Activated CD8-positive, alpha-beta memory T cell treated with anti-CD3 and anti-CD28 coated beads, Interleukin-2, amount 50 U/mL, for 48 hours (primary cell): ENCODE results near the gene RAD54L2.
A peak's percentile ranks its signal among the peaks of the same experiment; 100 is the strongest.
"Not testable (repeated sequence)": the region's sequence is repeated elsewhere in the genome, so short reads cannot be mapped to it uniquely, and the experiment has no call there.

Source experiments
- DNase-seq: peaks from one replicate; pipeline ENCODE4 v3.0.0-alpha.2; 2020

RAD54L2 gene, protein sequence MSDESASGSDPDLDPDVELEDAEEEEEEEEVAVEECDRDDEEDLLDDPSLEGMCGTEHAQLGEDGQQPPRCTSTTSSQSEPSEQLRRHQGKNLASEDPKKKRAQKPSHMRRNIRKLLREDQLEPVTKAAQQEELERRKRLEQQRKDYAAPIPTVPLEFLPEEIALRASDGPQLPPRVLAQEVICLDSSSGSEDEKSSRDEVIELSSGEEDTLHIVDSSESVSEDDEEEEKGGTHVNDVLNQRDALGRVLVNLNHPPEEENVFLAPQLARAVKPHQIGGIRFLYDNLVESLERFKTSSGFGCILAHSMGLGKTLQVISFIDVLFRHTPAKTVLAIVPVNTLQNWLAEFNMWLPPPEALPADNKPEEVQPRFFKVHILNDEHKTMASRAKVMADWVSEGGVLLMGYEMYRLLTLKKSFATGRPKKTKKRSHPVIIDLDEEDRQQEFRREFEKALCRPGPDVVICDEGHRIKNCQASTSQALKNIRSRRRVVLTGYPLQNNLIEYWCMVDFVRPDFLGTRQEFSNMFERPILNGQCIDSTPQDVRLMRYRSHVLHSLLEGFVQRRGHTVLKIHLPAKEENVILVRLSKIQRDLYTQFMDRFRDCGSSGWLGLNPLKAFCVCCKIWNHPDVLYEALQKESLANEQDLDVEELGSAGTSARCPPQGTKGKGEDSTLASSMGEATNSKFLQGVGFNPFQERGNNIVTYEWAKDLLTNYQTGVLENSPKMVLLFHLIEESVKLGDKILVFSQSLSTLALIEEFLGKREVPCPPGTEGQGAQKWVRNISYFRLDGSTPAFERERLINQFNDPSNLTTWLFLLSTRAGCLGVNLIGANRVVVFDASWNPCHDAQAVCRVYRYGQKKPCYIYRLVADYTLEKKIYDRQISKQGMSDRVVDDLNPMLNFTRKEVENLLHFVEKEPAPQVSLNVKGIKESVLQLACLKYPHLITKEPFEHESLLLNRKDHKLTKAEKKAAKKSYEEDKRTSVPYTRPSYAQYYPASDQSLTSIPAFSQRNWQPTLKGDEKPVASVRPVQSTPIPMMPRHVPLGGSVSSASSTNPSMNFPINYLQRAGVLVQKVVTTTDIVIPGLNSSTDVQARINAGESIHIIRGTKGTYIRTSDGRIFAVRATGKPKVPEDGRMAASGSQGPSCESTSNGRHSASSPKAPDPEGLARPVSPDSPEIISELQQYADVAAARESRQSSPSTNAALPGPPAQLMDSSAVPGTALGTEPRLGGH (N-terminal part only)

DNA sequence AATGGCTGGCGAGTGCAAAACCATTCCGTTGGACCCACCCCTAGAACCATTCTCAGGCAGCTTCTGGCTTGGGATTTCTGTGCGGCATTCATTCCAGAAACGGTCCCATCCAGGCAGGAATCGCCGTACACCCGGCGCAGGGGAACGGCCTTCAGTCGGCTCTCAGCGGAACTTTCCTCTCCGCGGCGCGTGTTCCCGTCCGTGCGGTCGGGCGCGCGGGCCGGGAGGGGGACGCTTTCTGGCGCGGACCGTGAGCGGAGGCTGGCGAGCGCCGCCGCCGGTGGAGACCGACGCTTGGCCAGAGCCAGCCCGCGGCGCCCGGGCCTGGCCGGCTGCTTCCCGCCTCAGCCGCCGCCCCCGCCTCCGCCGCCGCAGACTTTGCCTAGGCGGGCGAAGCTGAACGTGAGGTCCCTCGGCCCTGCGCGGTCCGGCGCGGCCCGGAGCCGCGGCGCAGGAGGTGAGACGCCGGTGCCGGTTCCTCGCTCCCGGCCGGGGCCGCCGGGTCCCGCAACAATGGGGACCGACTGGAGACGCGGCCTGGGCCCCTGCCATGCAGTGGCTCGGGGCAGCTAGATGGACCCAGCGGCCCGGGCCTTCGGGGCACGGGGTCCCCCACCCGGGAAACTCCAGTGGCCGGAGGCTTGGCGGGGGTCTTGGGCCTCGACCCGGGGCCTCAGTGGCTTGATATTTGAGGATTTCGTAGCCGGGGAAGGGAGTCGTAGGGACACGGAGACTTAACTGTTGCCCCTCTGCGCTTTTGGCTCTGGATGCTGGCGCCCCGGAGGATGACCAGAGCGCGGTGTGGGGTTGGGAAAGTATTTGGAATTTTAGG lies at the start of gene RAD54L2:
Gene RAD54L2 (plus strand): TSS at position 261 of the 832 bp plus-strand sequence. CDS start 51,702 bp downstream, outside the sequence.
- DNase-seq, result peak; percentile 93

DNA sequence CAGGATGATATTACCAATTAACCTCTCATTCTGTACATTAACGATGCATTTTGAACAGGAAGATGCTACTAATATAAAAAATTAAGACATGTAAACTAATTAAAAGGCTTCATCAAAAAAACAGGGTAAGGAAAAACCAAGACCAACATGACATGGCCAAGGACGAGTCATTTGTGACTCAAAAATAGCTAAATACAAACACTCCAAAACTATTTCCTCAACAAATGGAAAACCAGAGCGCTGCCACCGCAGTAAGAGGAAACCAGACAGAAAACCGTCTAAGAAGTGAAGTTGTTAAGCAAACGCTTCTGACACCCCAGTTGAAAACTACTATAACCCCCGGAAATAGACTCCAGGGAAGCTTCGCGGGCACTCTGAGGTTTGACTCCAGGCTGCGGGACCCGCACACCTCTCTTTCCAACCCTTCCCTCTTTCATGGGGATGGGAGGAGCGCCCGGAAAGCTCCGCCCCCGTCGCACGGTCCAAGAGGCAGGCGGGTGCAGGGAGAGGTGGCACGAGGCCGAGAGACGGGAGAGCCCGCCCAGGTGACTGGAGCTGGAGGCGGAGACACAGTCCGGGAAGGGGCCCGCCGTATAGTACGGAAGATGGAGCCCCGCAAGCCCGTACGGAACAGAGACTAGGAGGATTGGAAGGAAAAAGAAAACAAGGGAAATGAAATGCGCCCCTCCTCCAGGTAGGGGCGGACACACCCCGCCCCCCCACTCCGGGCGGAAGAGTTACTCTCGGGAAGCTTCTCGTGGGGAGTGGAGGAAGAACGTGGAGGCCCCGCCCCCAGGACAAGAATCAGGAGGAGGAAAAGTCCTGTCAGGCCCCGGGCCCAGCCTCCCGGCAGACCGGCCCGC lies 39.4 kb upstream of the RAD54L2 start:
- DNase-seq, result peak; percentile 94

DNA sequence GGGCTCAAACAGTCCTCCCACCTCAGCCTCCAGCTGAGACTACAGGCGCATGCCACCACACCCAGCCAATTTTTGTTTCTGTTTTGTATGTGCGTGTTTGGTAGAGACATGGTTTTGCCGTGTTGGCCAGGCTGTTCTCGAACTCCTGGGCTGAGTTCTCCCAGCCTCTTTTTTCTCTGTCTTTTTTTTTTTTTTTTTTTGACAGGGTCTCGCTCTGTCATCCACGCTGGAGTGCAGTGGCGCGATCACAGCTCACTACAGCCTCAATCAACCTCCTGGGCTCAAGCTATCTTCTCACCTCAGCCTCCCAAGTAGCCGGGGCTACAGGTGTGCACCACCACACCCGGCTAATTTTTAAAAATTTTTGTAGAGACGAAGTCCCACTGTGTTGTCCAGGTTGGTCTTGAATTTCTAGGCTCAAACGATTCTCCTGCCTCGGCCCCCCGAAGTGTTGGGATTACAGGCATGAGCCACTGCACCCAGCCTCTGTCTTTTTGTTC lies 37.8 kb upstream of the RAD54L2 start:
- no peak for DNase-seq

DNA sequence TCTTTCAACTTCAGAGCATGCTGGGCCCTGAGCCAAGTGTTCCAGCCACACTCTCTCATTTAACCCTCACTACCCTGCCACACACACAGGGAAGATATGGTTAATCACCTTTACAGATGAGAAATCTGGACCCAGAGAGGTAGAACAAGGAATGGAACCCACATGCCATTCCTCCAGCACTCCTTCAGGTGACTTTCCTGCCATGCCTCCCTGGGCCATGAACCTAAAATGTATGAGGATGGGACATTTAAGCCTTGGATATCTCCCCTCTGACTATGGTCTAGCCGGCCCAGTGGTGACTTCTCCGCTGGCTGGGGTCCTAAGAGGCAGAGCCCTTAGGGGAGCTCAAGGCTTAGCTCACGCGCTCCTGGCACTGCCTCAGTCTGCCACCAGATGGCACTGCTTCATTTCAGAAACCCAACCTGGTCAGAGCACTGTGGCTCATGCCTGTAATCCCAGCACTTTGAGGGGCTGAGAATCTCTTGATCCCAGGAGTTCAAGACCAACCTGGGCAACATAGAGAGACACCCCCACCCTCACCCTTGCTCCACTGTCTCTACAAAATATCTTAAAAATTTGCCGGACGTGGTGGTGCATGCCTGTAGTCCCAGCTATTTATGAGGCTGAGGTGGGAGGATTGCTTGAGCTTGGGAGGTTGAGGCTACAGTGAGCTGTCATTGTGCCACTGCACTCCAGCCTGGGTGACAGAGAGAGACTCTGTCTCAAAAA lies 36.5 kb upstream of the RAD54L2 start:
- peak; percentile 90 for DNase-seq

DNA sequence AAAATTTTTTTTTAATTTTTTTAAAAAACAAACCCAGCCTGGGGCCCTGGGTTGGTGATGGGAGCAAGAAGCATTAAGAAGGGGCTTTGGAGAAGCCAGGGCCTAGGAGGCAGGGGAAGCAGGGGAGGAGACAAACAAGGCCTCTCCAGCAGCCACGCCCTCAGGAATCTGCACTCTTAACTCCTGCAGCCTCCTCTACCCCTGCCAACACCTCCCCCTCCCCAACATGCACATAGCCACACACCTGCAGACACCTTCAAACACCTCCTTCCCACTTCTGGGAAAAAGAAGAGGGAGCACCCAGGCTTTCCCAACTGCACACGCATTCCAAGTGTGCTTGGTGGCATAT lies 36.0 kb upstream of the RAD54L2 start:
- DNase-seq, result no peak

DNA sequence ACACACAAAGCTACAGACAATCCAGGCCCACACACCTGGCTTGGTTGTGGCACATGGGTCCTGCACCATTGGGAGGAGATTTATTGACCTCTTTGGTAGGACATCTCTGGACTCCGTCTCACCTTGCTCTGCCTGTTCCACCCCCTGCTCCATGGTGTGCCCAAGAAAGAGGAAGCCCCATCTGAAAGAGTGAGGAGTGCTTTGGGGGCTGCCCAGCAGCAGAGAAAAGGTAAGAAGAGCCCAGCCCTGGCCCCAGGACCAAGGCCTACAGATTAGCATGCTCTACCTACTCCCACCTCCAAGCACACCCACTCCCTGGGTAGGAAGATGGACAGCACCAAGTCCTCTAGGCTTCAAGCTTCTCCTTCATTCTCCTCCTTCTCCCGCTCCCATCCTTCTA lies 35.5 kb upstream of the RAD54L2 start:
- no peak for DNase-seq

DNA sequence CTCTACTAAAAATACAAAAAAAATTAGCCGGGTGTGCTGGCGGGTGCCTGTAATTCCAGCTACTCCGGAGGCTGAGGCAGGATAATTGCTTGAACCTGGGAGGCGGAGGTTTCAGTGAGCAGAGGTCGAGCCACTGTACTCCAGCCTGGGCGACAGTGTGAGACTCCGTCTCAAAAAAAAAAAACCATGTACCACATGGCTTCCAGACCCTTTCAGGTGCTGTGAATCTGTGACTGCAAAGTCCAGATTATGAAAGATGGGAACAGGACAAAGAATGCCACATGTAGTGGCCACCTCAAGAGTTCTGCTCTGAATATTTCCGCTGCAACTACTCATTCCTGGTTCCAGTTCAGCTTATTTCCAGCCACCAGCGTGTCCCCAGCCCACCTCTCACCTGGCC lies 30.3 kb upstream of the RAD54L2 start:
- no peak for DNase-seq

DNA sequence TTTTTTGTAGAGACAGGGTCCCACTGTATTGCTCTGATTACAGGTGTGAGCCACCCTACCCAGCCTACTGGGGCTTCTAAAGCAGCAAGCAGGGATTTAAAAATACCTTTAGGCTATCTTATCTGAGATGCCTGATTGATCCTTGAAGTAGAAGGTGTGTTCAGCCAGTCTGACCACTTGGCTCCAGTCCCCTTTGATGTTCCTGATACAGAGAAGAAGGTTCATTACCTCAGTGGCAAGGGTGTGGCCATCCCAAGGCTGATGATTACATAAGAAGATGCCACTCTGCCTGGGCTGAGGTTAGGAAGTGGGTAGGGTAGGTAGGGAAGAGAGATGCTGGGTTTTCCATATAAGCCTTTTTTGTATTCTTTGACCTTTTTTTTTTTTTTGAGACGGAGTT lies 27.5 kb upstream of the RAD54L2 start:
- DNase-seq, result no peak

DNA sequence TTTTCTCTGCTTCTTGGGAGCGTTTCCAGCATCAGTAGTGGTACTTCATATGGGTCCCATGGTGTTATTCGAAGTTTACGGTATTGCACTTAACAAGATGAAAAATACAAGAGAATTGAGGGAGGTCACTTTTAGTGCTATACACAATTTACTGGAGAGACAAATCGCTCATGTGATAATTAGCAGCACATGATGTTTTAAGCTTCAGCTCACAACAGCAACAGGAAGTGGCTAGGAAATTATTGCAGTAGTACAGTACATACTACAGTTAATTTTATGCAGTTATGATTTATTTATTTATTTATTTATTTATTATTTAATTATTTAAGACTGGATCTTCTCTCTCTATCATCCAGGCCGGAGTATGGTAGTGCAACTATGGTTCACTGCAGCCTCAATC lies 24.3 kb upstream of the RAD54L2 start:
- no peak for DNase-seq

DNA sequence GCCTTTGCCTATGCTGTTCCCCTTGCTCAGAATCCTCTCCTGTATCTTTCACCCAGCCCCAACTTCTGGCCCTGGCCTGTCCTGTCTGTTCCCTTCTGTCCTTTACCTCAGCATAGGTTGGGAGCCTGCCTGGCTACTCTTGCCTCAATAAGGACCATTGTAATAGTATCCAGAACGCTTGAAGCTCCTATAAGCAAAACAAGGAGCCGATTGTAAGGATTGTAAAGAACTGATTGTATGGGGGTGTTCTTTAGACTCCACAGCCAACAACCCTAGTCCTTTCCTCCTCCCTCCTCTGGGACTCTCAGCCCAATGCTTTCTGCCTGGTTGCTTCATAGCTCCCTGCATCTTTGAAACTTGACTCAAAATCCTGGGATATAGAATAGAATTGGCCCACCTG lies 18.7 kb upstream of the RAD54L2 start:
- no peak for DNase-seq

DNA sequence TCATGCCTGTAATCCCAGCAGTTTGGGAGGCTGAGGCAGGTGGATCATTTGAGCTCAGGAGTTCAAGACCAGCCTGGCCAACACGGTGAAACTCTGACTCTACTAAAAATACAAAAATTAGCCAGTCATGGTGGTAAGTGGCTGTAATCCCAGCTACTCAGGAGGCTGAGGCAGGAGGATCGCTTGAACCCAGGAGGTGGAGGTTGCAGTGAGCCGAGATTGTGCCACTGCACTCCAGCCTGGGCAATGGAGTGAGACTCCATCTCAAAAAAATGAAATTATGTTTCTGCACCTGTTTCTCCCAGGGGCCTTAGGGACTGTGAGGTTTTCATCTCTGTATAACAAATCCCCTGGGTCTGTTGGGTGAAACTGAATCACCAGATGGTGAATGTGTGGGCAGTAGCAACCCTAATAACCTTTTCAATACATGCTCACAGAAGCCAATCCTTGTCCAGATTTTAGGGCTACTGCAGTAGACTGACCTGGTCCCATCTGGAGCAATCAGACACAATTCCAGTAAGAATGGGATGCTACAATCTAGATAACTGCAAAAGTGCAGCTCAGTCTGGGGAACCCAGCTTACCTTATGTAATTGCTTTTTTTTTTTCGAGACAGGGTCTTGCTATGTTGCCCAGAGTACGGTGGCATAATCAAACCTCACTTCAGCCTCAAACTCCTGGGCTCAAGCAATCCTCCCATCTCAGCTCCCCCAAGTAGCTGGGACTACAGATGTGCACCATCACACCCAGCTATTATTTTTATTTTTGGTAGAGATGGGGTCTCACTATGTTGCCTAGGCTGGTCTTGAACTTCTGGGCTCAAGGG lies 17.4 kb upstream of the RAD54L2 start:
- not testable (repeated sequence) for DNase-seq

DNA sequence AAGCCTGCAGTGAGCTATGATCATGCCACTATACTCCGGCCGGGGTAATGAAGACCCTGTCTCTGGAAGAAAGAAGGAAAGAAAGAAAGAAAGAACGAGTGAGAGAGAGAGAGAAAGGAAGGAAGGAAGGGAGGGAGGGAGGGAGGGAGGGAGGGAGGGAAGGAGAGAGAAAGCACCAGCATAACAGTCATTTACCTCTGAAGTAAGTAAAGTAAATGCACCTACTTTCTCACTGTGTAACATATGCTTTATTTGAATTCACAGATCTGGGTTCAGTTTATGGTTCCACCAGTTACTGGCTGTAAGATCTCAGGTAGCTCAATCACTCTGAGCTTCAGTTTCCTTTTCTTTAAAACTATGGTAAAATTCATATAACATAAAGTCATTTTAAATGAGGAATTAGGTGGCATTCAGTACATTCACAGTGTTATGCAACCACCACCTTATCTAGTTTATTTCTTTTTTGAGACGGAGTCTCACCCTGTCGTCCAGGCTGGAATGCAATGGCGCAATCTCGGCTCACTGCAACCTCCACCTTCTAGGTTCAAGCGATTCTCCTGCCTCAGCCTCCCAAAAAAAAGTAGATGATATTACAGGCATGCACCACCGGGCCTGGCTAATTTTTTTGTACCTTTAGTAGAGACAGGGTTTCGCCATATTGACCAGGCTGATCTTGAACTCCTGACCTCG lies 16.1 kb upstream of the RAD54L2 start:
- no peak for DNase-seq

DNA sequence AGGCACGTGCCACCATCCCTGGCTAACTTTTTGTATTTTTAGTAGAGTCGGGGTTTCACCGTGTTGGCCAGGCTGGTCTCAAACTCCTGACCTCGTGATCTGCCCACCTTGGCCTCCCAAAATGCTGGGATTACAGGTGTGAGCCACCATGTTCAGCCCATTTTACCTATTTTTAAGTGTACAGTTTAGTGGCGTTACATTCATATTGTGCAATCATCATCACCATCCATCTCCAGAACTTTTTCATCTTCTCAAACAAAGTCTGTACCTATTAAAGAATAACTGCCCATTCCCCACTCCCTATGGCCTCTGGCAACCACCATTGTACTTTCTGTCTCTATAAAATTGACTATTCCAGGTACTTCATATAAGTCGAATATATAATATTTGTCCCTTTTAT lies 13.6 kb upstream of the RAD54L2 start:
- not testable (repeated sequence) for DNase-seq

DNA sequence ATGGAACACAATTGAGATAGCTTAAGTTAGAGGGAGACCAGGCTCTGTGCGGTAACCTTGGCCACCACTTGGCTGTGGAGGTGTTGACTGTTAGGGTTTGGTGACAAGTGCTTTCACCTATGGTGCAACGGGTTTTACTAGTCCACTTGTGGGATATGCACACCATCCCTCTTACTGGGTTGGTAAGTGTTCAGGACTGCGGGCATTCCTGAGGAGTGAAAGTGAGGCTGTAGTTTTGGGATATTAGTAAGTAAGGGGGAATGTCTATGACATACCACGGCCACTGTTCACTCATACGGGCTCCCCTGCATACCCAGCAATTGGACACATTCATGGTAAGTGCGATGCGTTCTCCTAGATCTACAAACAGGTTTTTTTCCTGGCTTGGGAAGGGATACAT lies 8.0 kb upstream of the RAD54L2 start:
- DNase-seq, result no peak

DNA sequence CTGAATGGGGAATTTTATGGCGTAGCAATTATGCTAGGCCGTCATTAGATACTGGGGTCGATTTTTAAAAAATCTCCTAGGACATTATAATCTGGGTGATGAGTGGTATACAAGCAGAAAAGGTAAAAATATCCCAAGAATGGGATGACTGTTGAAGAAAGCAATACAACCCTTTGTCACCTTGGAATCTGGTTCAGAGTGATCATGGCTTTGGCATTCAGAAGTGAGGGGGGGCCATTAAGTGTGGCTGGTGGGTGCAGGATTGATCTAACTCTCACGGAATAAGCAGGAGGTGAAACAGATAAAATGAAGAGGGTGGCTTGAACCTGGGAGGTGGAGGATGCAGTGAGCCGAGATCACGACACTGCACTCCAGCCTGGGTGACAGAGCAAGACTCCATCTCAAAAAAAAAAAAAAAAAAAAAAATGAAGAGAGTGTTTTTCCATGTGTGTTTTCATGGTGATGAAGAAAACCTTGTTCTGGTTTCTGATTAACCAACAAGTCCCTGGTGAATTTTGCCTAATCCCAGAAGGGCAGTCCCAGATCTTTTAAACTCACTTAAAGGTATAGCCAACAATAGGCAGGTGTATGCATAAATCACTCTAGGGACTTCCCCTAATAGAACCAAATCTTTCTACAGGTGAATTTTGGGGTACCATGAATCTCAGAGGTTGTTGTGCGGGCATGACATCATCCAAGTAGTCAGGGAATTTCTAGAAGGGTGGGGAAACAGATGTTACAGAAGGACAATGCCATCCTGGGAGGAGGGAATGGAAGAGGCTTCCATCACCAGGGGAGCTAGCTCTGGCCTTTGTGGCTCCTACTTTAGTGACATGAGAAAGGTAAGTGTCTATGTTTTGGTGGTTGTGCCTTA lies 3.1 kb upstream of the RAD54L2 start:
- DNase-seq, result no peak

DNA sequence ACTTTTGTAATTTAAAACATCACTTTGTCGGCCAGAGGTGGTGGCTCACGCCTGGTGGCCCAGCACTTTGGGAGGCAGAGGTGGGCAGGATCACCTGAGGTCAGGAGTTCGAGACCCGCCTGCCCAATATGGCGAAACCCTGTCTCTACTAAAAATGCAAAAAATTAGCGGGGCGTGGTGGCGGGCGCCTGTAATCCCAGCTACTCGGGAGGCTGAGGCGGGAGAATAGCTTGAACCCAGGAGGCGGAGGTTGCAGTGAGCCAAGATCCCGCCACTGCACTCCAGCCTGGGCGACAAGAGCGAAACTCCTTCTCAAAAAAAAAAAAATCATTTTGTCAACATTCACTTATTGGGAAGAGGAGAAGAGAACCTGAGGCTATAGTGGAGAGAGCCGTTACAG lies 888 bp upstream of the RAD54L2 start:
- not testable (repeated sequence) for DNase-seq

DNA sequence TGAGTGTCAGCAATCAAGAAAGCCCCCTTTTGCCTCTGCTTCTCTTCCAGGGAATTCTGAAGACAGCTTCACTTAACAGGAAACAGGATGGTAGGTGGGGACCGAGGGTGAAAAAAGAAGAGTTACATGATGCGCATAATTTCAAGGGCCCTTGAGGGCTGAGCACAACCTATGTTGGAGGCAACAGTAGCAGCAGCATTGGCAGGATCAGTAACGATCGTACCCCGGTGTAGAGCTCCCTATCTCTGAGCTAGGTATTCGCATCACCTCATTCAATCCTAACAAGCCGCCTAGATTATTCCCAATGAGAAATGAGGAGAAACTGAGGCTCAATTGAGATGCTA lies 432 bp upstream of the RAD54L2 start:
- peak; percentile 59 for DNase-seq
